ENCODE results near the gene FBXW11. TPM values are rescaled to one million over a fixed set of nuclear protein-coding genes. Genes with fewer than 3 reads are reported as not detected.

The FBXW11 gene
- polyA plus RNA-seq, 1 donor (not counting 4 experiments of a cell fraction or from before 2014, with no cell fraction given): 48.4 TPM

DNA sequence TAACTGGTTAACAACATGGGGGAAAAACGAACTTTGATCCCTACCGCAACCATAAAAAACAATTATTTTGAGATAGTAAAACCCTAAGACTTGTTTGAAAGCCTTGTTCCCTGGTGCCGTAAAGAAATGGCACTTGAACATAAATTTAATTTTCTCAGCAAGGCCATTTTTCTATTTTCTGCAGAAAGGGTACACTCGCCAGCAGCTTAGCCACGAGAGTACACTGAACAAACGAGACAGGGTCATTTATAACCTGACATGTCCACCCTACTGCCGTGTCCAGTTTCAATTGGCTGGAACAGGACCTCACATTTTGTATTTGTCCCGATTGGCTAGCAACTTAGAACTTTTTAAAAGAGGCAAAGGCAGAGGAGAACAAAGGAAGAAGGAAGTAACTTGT is 26.8 kb downstream of the FBXW11 start:
- H2AFZ ChIP-seq (ENCODE audit: control insufficient read depth, low read length): no peak overlapping the region
- no peak overlapping the region for H3K4me3 ChIP-seq (ENCODE audit: control insufficient read depth in 2 of 3, extremely low read depth in 1 of 3, insufficient read depth in 2 of 3, low read depth in 1 of 3, low read length in 3 of 3)
- FAIRE-seq (no peak), DNase-seq (ENCODE audit: low read depth, low spot score) (no peak)
- H3K9me1 ChIP-seq (ENCODE audit: control insufficient read depth, extremely low read depth, insufficient read depth, low read length): no peaks in the 10 kb centered on the region
- H3K9me3 ChIP-seq (ENCODE audit: control insufficient read depth, low read depth, low read length): peaks cover 5% of the 10 kb centered on the region
- TF ChIP-seq EZH2 (IDR thresholded peaks at IDR 0.05; ENCODE audit: low read length) (no peak), CTCF (optimal IDR thresholded peaks at IDR 0.05 in 1 of 3, IDR thresholded peaks at IDR 0.05 in 1 of 3, conservative IDR thresholded peaks at IDR 0.05 in 1 of 3; ENCODE audit: extremely low read depth in 1 of 3, insufficient read depth in 2 of 3, low read length in 3 of 3) (no peak)
- dilution Hi-C loops (cut with MboI; ENCODE audit: extremely low pct_ligation_motif_present, low sequenced_read_pairs): no loop called here
- peaks cover 2 to 5% of the 10 kb centered on the region in 2 experiments for H3K36me3 ChIP-seq (ENCODE audit: control insufficient read depth in 2 of 2, extremely low read depth in 1 of 2, insufficient read depth in 2 of 2, low read length in 2 of 2)
- no peaks in the 10 kb centered on the region for H4K20me1 ChIP-seq (ENCODE audit: control insufficient read depth, extremely low read depth, insufficient read depth, low read length)
- H3K27me3 ChIP-seq (ENCODE audit: control insufficient read depth, extremely low read depth, insufficient read depth, low read length): no peaks in the 10 kb centered on the region
- H3K4me1 ChIP-seq (ENCODE audit: control insufficient read depth, extremely low read depth, insufficient read depth, low read length): peaks cover 7% of the 10 kb centered on the region
- no peak overlapping the region for H3K27ac ChIP-seq (ENCODE audit: control insufficient read depth, insufficient read depth, low read length)
- H3K79me2 ChIP-seq (ENCODE audit: control insufficient read depth, insufficient read depth, low read length): peaks cover 91% of the 10 kb centered on the region
- no peak overlapping the region for H3K9ac ChIP-seq (ENCODE audit: control insufficient read depth, extremely low read depth, insufficient read depth, low read length)
- H3K4me2 ChIP-seq (ENCODE audit: control insufficient read depth, extremely low read depth, insufficient read depth, low read depth, low read length): no peak overlapping the region

DNA sequence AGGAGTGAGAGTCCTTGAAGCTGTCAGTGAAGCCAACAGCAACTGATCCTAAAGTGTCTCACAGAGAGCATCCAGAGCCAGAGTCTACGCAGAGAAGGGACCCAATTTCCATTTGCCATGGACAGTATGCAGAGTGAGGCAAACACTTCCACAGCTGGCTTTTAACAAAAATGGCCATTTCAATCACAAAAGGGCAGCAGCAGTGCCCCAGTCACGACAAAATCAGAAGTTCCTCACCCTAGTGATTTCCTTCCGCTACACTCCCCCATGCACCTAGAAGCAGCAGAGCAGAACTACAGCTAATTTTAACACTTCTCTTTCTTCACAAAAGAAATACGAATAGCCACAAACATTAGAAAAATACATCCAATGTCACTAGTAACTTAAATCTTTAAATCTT is 27.9 kb downstream of the FBXW11 start:
- Histone ChIP-seq H3K4me3 (ENCODE audit: control insufficient read depth in 2 of 3, extremely low read depth in 1 of 3, insufficient read depth in 2 of 3, low read depth in 1 of 3, low read length in 3 of 3) (no peak overlapping the region), H2AFZ (ENCODE audit: control insufficient read depth, low read length) (no peak overlapping the region), H3K9me3 (ENCODE audit: control insufficient read depth, low read depth, low read length) (peaks cover 5% of the 10 kb centered on the region), H3K79me2 (ENCODE audit: control insufficient read depth, insufficient read depth, low read length) (peaks cover 89% of the 10 kb centered on the region), H4K20me1 (ENCODE audit: control insufficient read depth, extremely low read depth, insufficient read depth, low read length) (no peaks in the 10 kb centered on the region), H3K9ac (ENCODE audit: control insufficient read depth, extremely low read depth, insufficient read depth, low read length) (no peak overlapping the region), H3K9me1 (ENCODE audit: control insufficient read depth, extremely low read depth, insufficient read depth, low read length) (no peaks in the 10 kb centered on the region), H3K4me1 (ENCODE audit: control insufficient read depth, extremely low read depth, insufficient read depth, low read length) (peaks cover 3% of the 10 kb centered on the region), H3K4me2 (ENCODE audit: control insufficient read depth, extremely low read depth, insufficient read depth, low read depth, low read length) (no peak overlapping the region), H3K27ac (ENCODE audit: control insufficient read depth, insufficient read depth, low read length) (no peak overlapping the region), H3K27me3 (ENCODE audit: control insufficient read depth, extremely low read depth, insufficient read depth, low read length) (no peaks in the 10 kb centered on the region), H3K36me3 (ENCODE audit: control insufficient read depth in 2 of 2, extremely low read depth in 1 of 2, insufficient read depth in 2 of 2, low read length in 2 of 2) (peaks cover 0 to 2% of the 10 kb centered on the region in 2 experiments)
- no peak for TF ChIP-seq CTCF (optimal IDR thresholded peaks at IDR 0.05 in 1 of 3, IDR thresholded peaks at IDR 0.05 in 1 of 3, conservative IDR thresholded peaks at IDR 0.05 in 1 of 3; ENCODE audit: extremely low read depth in 1 of 3, insufficient read depth in 2 of 3, low read length in 3 of 3)
- TF ChIP-seq EZH2 (IDR thresholded peaks at IDR 0.05; ENCODE audit: low read length): no peak
- FAIRE-seq (no peak), DNase-seq (ENCODE audit: low read depth, low spot score) (no peak)
- dilution Hi-C loops (cut with MboI; ENCODE audit: extremely low pct_ligation_motif_present, low sequenced_read_pairs): no loop called here

All from keratinocyte (primary cell).